GM12878 (cell line): ENCODE measurements around the gene WBP4. TPM values are rescaled to one million over a fixed set of nuclear protein-coding genes. Genes with fewer than 3 reads are reported as not detected.
A peak's percentile ranks its signal among the peaks of the same experiment; 100 is the strongest.

ENCODE experiments used
- ATF3 ChIP-seq: IDR thresholded peaks from 2 replicates; pipeline ENCODE4 v1.6.1; 2011; ENCODE audit warnings: low read depth, mild to moderate bottlenecking, low read length, moderate library complexity, borderline replicate concordance; ENCODE audit errors: extremely low read depth
- BCL3 ChIP-seq: IDR thresholded peaks from 2 replicates; pipeline ENCODE4 v1.6.1; 2011; ENCODE audit warnings: borderline replicate concordance, low read depth, mild to moderate bottlenecking, moderate library complexity, low read length; ENCODE audit not compliant: insufficient read depth, poor library complexity, severe bottlenecking
- CBX3 ChIP-seq: fragments of 200-600 bp; sonication (generic); IDR thresholded peaks from 2 replicates; pipeline ENCODE4 v1.6.1; 2016; ENCODE audit warnings: low read depth, borderline replicate concordance
- CBX5 ChIP-seq: sonication (generic); IDR thresholded peaks from 2 replicates; pipeline ENCODE4 v1.6.1; 2016; ENCODE audit warnings: low read depth, moderate library complexity, mild to moderate bottlenecking, inconsistent platforms
- CTCF ChIP-seq, 3 experiments: IDR thresholded peaks in 2 of 3; conservative IDR thresholded peaks in 1 of 3; 2 replicates each; pipeline ENCODE4 v1.5.1; 2011; ENCODE audit warnings: low read depth in 3 of 3, low read length in 3 of 3, mild to moderate bottlenecking in 3 of 3, control low read depth in 2 of 3, moderate library complexity in 2 of 3, inconsistent platforms in 1 of 3, mixed read lengths in 1 of 3; ENCODE audit not compliant: control insufficient read depth in 2 of 3, insufficient read depth in 1 of 3; ENCODE audit errors: extremely low read depth in 1 of 3
- EED ChIP-seq: sonication (generic); IDR thresholded peaks from 2 replicates; pipeline ENCODE4 v1.6.1; 2016; ENCODE audit warnings: antibody characterized with exemption, low read depth
- ESRRA ChIP-seq: IDR thresholded peaks from 2 replicates; pipeline ENCODE4 v1.6.1; 2012; ENCODE audit warnings: mild to moderate bottlenecking, low read length, improper control_type of control experiment
- HCFC1 ChIP-seq: fragments of 150-350 bp; IDR thresholded peaks from 2 replicates; pipeline ENCODE4 v1.6.1; 2014; ENCODE audit warnings: low read length
- HDAC6 ChIP-seq: fragments of 200-600 bp; sonication (generic); IDR thresholded peaks from one replicate; pipeline ENCODE4 v1.8.0; 2017; ENCODE audit warnings: antibody characterized with exemption; ENCODE audit not compliant: unreplicated experiment
- HDGF ChIP-seq: fragments of 450-650 bp; IDR thresholded peaks from 2 replicates; pipeline ENCODE4 v1.6.1; 2016; ENCODE audit warnings: antibody characterized with exemption
- JUND ChIP-seq: IDR thresholded peaks from 2 replicates; pipeline ENCODE4 v1.6.1; 2012; ENCODE audit warnings: low read depth, mild to moderate bottlenecking, low read length, improper control_type of control experiment, moderate library complexity
- KLF5 ChIP-seq: fragments of 450-650 bp; IDR thresholded peaks from 2 replicates; pipeline ENCODE4 v1.6.1; 2014; ENCODE audit warnings: mild to moderate bottlenecking; ENCODE audit not compliant: partially characterized antibody
- LARP7 ChIP-seq: fragments of 450-650 bp; IDR thresholded peaks from 2 replicates; pipeline ENCODE4 v1.6.1; 2017; ENCODE audit warnings: mild to moderate bottlenecking
- MTA3 ChIP-seq: IDR thresholded peaks from 2 replicates; pipeline ENCODE4 v1.6.1; 2012; ENCODE audit warnings: low read length, inconsistent platforms, borderline replicate concordance
- PAX8 ChIP-seq: fragments of 450-650 bp; IDR thresholded peaks from 2 replicates; pipeline ENCODE4 v1.6.1; 2017; ENCODE audit warnings: mild to moderate bottlenecking, moderate library complexity
- RB1 ChIP-seq: fragments of 450-650 bp; formaldehyde crosslinking; IDR thresholded peaks from 2 replicates; pipeline ENCODE4 v1.6.1; 2017; ENCODE audit warnings: mild to moderate bottlenecking, borderline replicate concordance
- RELA ChIP-seq: fragments of 450-650 bp; IDR thresholded peaks from 2 replicates; pipeline ENCODE4 v1.8.0; 2014; ENCODE audit warnings: borderline replicate concordance; ENCODE audit not compliant: partially characterized antibody
- SMAD1 ChIP-seq: fragments of 450-650 bp; IDR thresholded peaks from 2 replicates; pipeline ENCODE4 v1.6.1; 2018; ENCODE audit warnings: mild to moderate bottlenecking, low read depth; ENCODE audit not compliant: partially characterized antibody
- SP1 ChIP-seq: IDR thresholded peaks from one replicate; pipeline ENCODE4 v1.6.1; 2011; ENCODE audit warnings: low read depth, low read length
- SPI1 ChIP-seq: IDR thresholded peaks from 2 replicates; pipeline ENCODE4 v1.6.1; 2011; ENCODE audit warnings: low read depth, mild to moderate bottlenecking, low read length, moderate library complexity, borderline replicate concordance; ENCODE audit not compliant: insufficient read depth
- STAT3 ChIP-seq: IDR thresholded peaks from 2 replicates; pipeline ENCODE4 v1.6.1; 2011; ENCODE audit warnings: low read depth, low read length, improper control_type of control experiment
- ZNF592 ChIP-seq: fragments of 450-650 bp; IDR thresholded peaks from 2 replicates; pipeline ENCODE4 v1.6.1; 2017; ENCODE audit warnings: mild to moderate bottlenecking, moderate library complexity
- polyA plus RNA-seq, 11 experiments: library from polyadenylated mRNA; depleted of rRNA in 4 of 11; unstranded in 6 of 11; stranded (reverse) in 5 of 11; fragments of >200 nt; fragmentation: Nextera tagmentation in 4 of 11; fragmentation: Illumina TruSeq in 1 of 11; extraction: Ambion mirVana in 4 of 11; extraction: Trizol in 1 of 11; gene quantifications; 1 replicate in 1 of 11; 2 replicates in 10 of 11; pipeline versions ENCODE4 v1.2.1 to v1.2.3, GENCODE V29; 2011 to 2016; ENCODE audit warnings: inconsistent platforms in 2 of 11, missing spikeins in 2 of 11, low read depth in 1 of 11
- total RNA-seq, 4 experiments: library from RNA; depleted of rRNA in 3 of 4; stranded (reverse); fragments of >200 nt in 3 of 4; fragmentation: Illumina TruSeq in 1 of 4; extraction: Trizol in 1 of 4; gene quantifications; 2 replicates each; pipeline versions ENCODE4 v1.2.1 to v1.2.3, GENCODE V29; 2013 to 2021

WBP4 gene
- total and polyA plus RNA-seq, 10 of the 15 experiments (the other 5 are each of a cell fraction or from before 2014, with no cell fraction given) = 7.4 to 21.6 (median 14.2) TPM

- TF ChIP-seq SP1 = peak; percentile 69
- no peak for TF ChIP-seq ATF3
- TF ChIP-seq PAX8 = no peak
- TF ChIP-seq CTCF (IDR thresholded peaks at IDR 0.05 in 2 of 3, conservative IDR thresholded peaks at IDR 0.05 in 1 of 3; ENCODE audit: control insufficient read depth in 2 of 3, extremely low read depth in 1 of 3, insufficient read depth in 1 of 3, low read depth in 3 of 3, low read length in 3 of 3) = peak in 1 of 3 experiments; percentile 7; a peak in 2 of 6 replicates
- peak; percentile 27; the same call in 1 of the 2 replicates for TF ChIP-seq JUND
- TF ChIP-seq BCL3 = peak; percentile 38
- TF ChIP-seq HDGF = peak; percentile 54
- peak; percentile 89; the same call in 1 of the 2 replicates for TF ChIP-seq MTA3
- no peak for TF ChIP-seq HDAC6
- no peak for TF ChIP-seq SPI1
- no peak for TF ChIP-seq STAT3
- TF ChIP-seq HCFC1 = peak; percentile 57; the same call in 1 of the 2 replicates
- TF ChIP-seq ESRRA = 0 out of 2 replicates have a peak, but pooled peaks have one; percentile 60
- no peak for TF ChIP-seq CBX3
- no peak for TF ChIP-seq ZNF592
- peak; percentile 89 for TF ChIP-seq LARP7
- TF ChIP-seq SMAD1 = peak; percentile 99
- peak; percentile 72 for TF ChIP-seq KLF5
- peak; percentile 71 for TF ChIP-seq CBX5
- TF ChIP-seq RELA = no peak
- peak; percentile 57 for TF ChIP-seq EED
- peak; percentile 14; the same call in 1 of the 2 replicates for TF ChIP-seq RB1
Observed at GRCh38 chr13:41061075-41061913, at the start of gene WBP4 (continued).
